ENCODE measurements around the gene RAB11FIP4. TPM values are rescaled to one million over a fixed set of nuclear protein-coding genes. Genes with fewer than 3 reads are reported as not detected.
A peak's percentile ranks its signal among the peaks of the same experiment; 100 is the strongest.

RAB11FIP4 gene
- total RNA-seq, 1 donor from 2014 or later: 10.2 TPM

- no peak overlapping the region for H3K9ac ChIP-seq
- Mint-ChIP-seq H3K4me3 (no peak overlapping the region), H3K27ac (no peak overlapping the region), H3K36me3 (no peaks in the 10 kb centered on the region), H3K27me3 (ENCODE audit: insufficient read depth, low read depth) (peaks cover 8% of the 10 kb centered on the region), H3K9me3 (no peaks in the 10 kb centered on the region), H3K4me1 (peaks cover 31% of the 10 kb centered on the region)
- TF ChIP-seq EZH2phosphoT487 (IDR thresholded peaks at IDR 0.05): no peak
- TF ChIP-seq CTCF (IDR thresholded peaks at IDR 0.05): no peak
- TF ChIP-seq EZH2 (IDR thresholded peaks at IDR 0.05): no peak
- H4K20me1 ChIP-seq (ENCODE audit: low read depth): no peaks in the 10 kb centered on the region
- H3K27me3 ChIP-seq: no peaks in the 10 kb centered on the region
- no peaks in the 10 kb centered on the region for H3K9me3 ChIP-seq (ENCODE audit: low read depth)
- H3K4me3 ChIP-seq: no peak overlapping the region
- no peak for DNase-seq (ENCODE audit: low spot score)
- H2AFZ ChIP-seq (replicated peaks): no peak overlapping the region
- no peak overlapping the region for H3K27ac ChIP-seq
- peaks cover 6% of the 10 kb centered on the region for H3F3A ChIP-seq (ENCODE audit: low read depth)
- H3K36me3 ChIP-seq: no peaks in the 10 kb centered on the region
- H3K79me2 ChIP-seq (ENCODE audit: low read depth): no peaks in the 10 kb centered on the region
- no peak overlapping the region for H3K4me2 ChIP-seq
- H3K4me1 ChIP-seq: peaks cover 13% of the 10 kb centered on the region
Observed at GRCh38 chr17:31433091-31433790, 41.8 kb downstream of the RAB11FIP4 start.

- peaks cover 9% of the 10 kb centered on the region for H3K27me3 Mint-ChIP-seq (ENCODE audit: insufficient read depth, low read depth)
- Histone ChIP-seq H4K20me1 (ENCODE audit: low read depth) (no peaks in the 10 kb centered on the region), H3K27ac (no peak overlapping the region), H3F3A (ENCODE audit: low read depth) (peaks cover 6% of the 10 kb centered on the region), H2AFZ (replicated peaks) (no peak overlapping the region), H3K4me1 (peaks cover 13% of the 10 kb centered on the region), H3K79me2 (ENCODE audit: low read depth) (no peaks in the 10 kb centered on the region), H3K27me3 (no peaks in the 10 kb centered on the region), H3K9ac (no peak overlapping the region), H3K4me3 (no peak overlapping the region), H3K36me3 (no peaks in the 10 kb centered on the region), H3K9me3 (ENCODE audit: low read depth) (no peaks in the 10 kb centered on the region), H3K4me2 (no peak overlapping the region)
- peak overlapping the region; percentile 48 for H3K27ac Mint-ChIP-seq
- H3K4me3 Mint-ChIP-seq: no peak overlapping the region
- no peaks in the 10 kb centered on the region for H3K9me3 Mint-ChIP-seq
- no peak for TF ChIP-seq CTCF (IDR thresholded peaks at IDR 0.05)
- no peak for TF ChIP-seq EZH2phosphoT487 (IDR thresholded peaks at IDR 0.05)
- TF ChIP-seq EZH2 (IDR thresholded peaks at IDR 0.05): no peak
- H3K36me3 Mint-ChIP-seq: no peaks in the 10 kb centered on the region
- DNase-seq (ENCODE audit: low spot score): no peak
- H3K4me1 Mint-ChIP-seq: peaks cover 31% of the 10 kb centered on the region
Observed at GRCh38 chr17:31433811-31434726, 42.6 kb downstream of the RAB11FIP4 start.

- no peaks in the 10 kb centered on the region for H4K20me1 ChIP-seq (ENCODE audit: low read depth)
- H3K4me1 Mint-ChIP-seq: peaks cover 31% of the 10 kb centered on the region
- no peak for DNase-seq (ENCODE audit: low spot score)
- H3K4me1 ChIP-seq: peaks cover 13% of the 10 kb centered on the region
- H3K9me3 Mint-ChIP-seq: no peaks in the 10 kb centered on the region
- peaks cover 12% of the 10 kb centered on the region for H3K27me3 Mint-ChIP-seq (ENCODE audit: insufficient read depth, low read depth)
- H2AFZ ChIP-seq (replicated peaks): no peak overlapping the region
- H3K36me3 Mint-ChIP-seq: no peaks in the 10 kb centered on the region
- no peak overlapping the region for H3K9ac ChIP-seq
- TF ChIP-seq EZH2phosphoT487 (IDR thresholded peaks at IDR 0.05) (no peak), CTCF (IDR thresholded peaks at IDR 0.05) (no peak), EZH2 (IDR thresholded peaks at IDR 0.05) (no peak)
- H3K9me3 ChIP-seq (ENCODE audit: low read depth): no peaks in the 10 kb centered on the region
- H3K4me3 Mint-ChIP-seq: peak overlapping the region; percentile 27
- no peaks in the 10 kb centered on the region for H3K36me3 ChIP-seq
- H3K79me2 ChIP-seq (ENCODE audit: low read depth): no peaks in the 10 kb centered on the region
- no peak overlapping the region for H3K27ac ChIP-seq
- H3K27ac Mint-ChIP-seq: peak overlapping the region; percentile 48
- no peak overlapping the region for H3K4me2 ChIP-seq
- no peak overlapping the region for H3K4me3 ChIP-seq
- H3K27me3 ChIP-seq: no peaks in the 10 kb centered on the region
- peaks cover 6% of the 10 kb centered on the region for H3F3A ChIP-seq (ENCODE audit: low read depth)
Observed at GRCh38 chr17:31434727-31435050, 43.2 kb downstream of the RAB11FIP4 start.

All from neural progenitor cell (in vitro differentiated cells).